Ishikawa (cell line): Measurements from ENCODE around the gene AGAP1.

Source experiments
- CEBPB ChIP-seq: IDR thresholded peaks from 2 replicates; pipeline ENCODE4 v1.6.1; 2012
- CREB1 ChIP-seq: IDR thresholded peaks from 2 replicates; pipeline ENCODE4 v1.6.1; 2012; ENCODE audit warnings: low read depth
- EGR1 ChIP-seq: IDR thresholded peaks from 2 replicates; pipeline ENCODE4 v1.6.1; 2012
- EP300 ChIP-seq: IDR thresholded peaks from 2 replicates; pipeline ENCODE4 v1.6.1; 2012; ENCODE audit warnings: borderline replicate concordance
- FOXM1 ChIP-seq: IDR thresholded peaks from 2 replicates; pipeline ENCODE4 v1.6.1; 2012; ENCODE audit warnings: low read depth, borderline replicate concordance
- MAX ChIP-seq: IDR thresholded peaks from 2 replicates; pipeline ENCODE4 v1.6.1; 2012
- NFIC ChIP-seq: IDR thresholded peaks from 2 replicates; pipeline ENCODE4 v1.6.1; 2012
- RAD21 ChIP-seq: IDR thresholded peaks from 2 replicates; pipeline ENCODE4 v1.6.1; 2012; ENCODE audit warnings: low read depth
- REST ChIP-seq: IDR thresholded peaks from 2 replicates; pipeline ENCODE4 v1.6.1; 2012; ENCODE audit warnings: low read depth, mild to moderate bottlenecking
- TAF1 ChIP-seq: IDR thresholded peaks from 2 replicates; pipeline ENCODE4 v1.6.1; 2012; ENCODE audit warnings: low read depth, mild to moderate bottlenecking
- TCF12 ChIP-seq: IDR thresholded peaks from 2 replicates; pipeline ENCODE4 v1.6.1; 2012; ENCODE audit warnings: low read depth
- TEAD4 ChIP-seq: IDR thresholded peaks from 2 replicates; pipeline ENCODE4 v1.6.1; 2012
- USF1 ChIP-seq: IDR thresholded peaks from 2 replicates; pipeline ENCODE4 v1.6.1; 2012
- YY1 ChIP-seq: IDR thresholded peaks from 2 replicates; pipeline ENCODE4 v1.6.1; 2012; ENCODE audit warnings: low read depth
- ZBTB7A ChIP-seq: IDR thresholded peaks from 2 replicates; pipeline ENCODE4 v1.6.1; 2012; ENCODE audit warnings: low read depth

AGAP1 gene

GRCh38 chr2:236129935-236130334, 636.1 kb downstream of the AGAP1 start:
- TF ChIP-seq REST (no peak), RAD21 (no peak), ZBTB7A (no peak)

GRCh38 chr2:236130349-236130998, 636.6 kb downstream of the AGAP1 start:
- TF ChIP-seq CREB1, result no peak

- TF ChIP-seq TAF1 (no peak), FOXM1 (no peak), TEAD4 (no peak), NFIC (no peak), CREB1 (no peak), YY1 (no peak)
These were observed 637.3 kb downstream of the AGAP1 start for GRCh38 chr2:236131073-236131692.

GRCh38 chr2:236133410-236134012, 639.7 kb downstream of the AGAP1 start:
- TF ChIP-seq CEBPB (no peak), NFIC (no peak)

- TF ChIP-seq CEBPB (no peak), TAF1 (no peak), TEAD4 (no peak), FOXM1 (no peak), RAD21 (no peak), USF1 (no peak), YY1 (no peak), TCF12 (no peak), NFIC (no peak), EGR1 (no peak), MAX (no peak)
These were observed 642.7 kb downstream of the AGAP1 start for GRCh38 chr2:236136538-236136937.

GRCh38 chr2:236137066-236137465, 643.2 kb downstream of the AGAP1 start:
- TF ChIP-seq TEAD4, result no peak
- TF ChIP-seq RAD21, result no peak
- no peak for TF ChIP-seq CREB1
- TF ChIP-seq USF1, result no peak
- TF ChIP-seq TCF12, result no peak
- TF ChIP-seq EGR1, result no peak
- no peak for TF ChIP-seq REST
- TF ChIP-seq NFIC, result no peak
- TF ChIP-seq CEBPB, result no peak
- TF ChIP-seq YY1, result no peak
- TF ChIP-seq FOXM1, result no peak
- no peak for TF ChIP-seq MAX
- TF ChIP-seq EP300, result no peak
- no peak for TF ChIP-seq ZBTB7A
- TF ChIP-seq TAF1, result no peak

- TF ChIP-seq MAX, result no peak
- no peak for TF ChIP-seq RAD21
- no peak for TF ChIP-seq REST
- TF ChIP-seq ZBTB7A, result no peak
- TF ChIP-seq EP300, result no peak
- TF ChIP-seq FOXM1, result no peak
- TF ChIP-seq YY1, result no peak
- no peak for TF ChIP-seq USF1
- no peak for TF ChIP-seq CEBPB
These were observed 650.0 kb downstream of the AGAP1 start for GRCh38 chr2:236143811-236144210.
